Measurements from ENCODE around the gene UGT1A10.
"Not testable (repeated sequence)": the region's sequence is repeated elsewhere in the genome, so short reads cannot be mapped to it uniquely, and the experiment has no call there.

The UGT1A10 gene

GRCh38 chr2:233620204-233620603 is 16.0 kb upstream of the UGT1A10 start:
- no peaks in the 10 kb centered on the region for H3K36me3 ChIP-seq
- TF ChIP-seq CTCF (IDR thresholded peaks at IDR 0.05): no peak
- H3K4me3 ChIP-seq (ENCODE audit: low read depth in 1 of 2, low read length in 1 of 2): no peak overlapping the region
- peaks cover 9% of the 10 kb centered on the region for H3K27me3 ChIP-seq
- H3K9me3 ChIP-seq: no peaks in the 10 kb centered on the region
- no peak overlapping the region for H3K27ac ChIP-seq
- no peaks in the 10 kb centered on the region for H3K4me1 ChIP-seq (ENCODE audit: control insufficient read depth in 1 of 2, insufficient read depth in 1 of 2, low read depth in 1 of 2, low read length in 1 of 2)

- H3K4me1 ChIP-seq (ENCODE audit: control insufficient read depth in 1 of 2, insufficient read depth in 1 of 2, low read depth in 1 of 2, low read length in 1 of 2); H3K27me3 ChIP-seq; H3K27ac ChIP-seq; H3K36me3 ChIP-seq; H3K4me3 ChIP-seq (ENCODE audit: low read depth in 1 of 2, low read length in 1 of 2); H3K9me3 ChIP-seq: not testable (repeated sequence)
Measured at GRCh38 chr2:233621863-233622262, 14.4 kb upstream of the UGT1A10 start.

DNA sequence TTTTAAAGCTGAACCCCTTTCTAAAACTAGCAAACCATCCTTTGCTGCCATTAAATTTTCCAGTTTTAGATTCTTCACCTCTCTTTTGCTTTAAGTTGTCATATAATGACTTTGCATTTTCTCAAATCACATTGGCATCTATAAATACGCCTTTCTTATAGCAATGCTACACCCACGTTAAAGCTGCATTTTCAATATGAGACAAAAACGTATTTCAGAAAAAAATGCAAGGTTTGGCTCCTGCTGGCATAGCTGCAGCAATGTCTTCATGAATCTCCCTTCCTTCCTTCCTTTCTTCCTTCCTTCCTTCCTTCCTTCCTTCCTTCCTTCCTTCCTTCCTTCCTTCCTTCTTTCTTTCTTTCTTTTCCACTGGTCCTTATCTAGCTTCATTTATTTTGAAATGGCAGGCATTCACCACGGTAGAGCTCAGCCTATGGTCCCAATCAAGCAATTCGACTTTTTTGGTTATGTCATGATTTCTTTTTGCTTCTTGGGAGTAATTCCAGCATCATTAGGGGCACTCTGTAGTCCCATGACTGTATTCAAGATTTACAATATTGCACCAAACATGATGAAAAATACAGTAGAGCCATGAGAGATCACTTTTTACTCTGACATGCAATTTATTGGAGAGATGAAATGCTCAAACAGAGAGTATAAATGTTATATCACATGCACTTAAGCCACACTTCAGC is 8.8 kb upstream of the UGT1A10 start:
- no peaks in the 10 kb centered on the region for H3K9me3 ChIP-seq
- no peak overlapping the region for H3K27ac ChIP-seq
- no peaks in the 10 kb centered on the region for H3K36me3 ChIP-seq
- H3K27me3 ChIP-seq: peaks cover 9% of the 10 kb centered on the region
- H3K4me3 ChIP-seq (ENCODE audit: low read depth in 1 of 2, low read length in 1 of 2): no peak overlapping the region
- H3K4me1 ChIP-seq (ENCODE audit: control insufficient read depth in 1 of 2, insufficient read depth in 1 of 2, low read depth in 1 of 2, low read length in 1 of 2): no peaks in the 10 kb centered on the region
- no peak for TF ChIP-seq CTCF (IDR thresholded peaks at IDR 0.05)

- Histone ChIP-seq H3K4me1 (ENCODE audit: control insufficient read depth in 1 of 2, insufficient read depth in 1 of 2, low read depth in 1 of 2, low read length in 1 of 2) (no peaks in the 10 kb centered on the region), H3K9me3 (no peaks in the 10 kb centered on the region), H3K36me3 (no peaks in the 10 kb centered on the region), H3K27me3 (no peaks in the 10 kb centered on the region), H3K27ac (no peak overlapping the region), H3K4me3 (ENCODE audit: low read depth in 1 of 2, low read length in 1 of 2) (no peak overlapping the region)
- TF ChIP-seq CTCF (IDR thresholded peaks at IDR 0.05): no peak
Measured at GRCh38 chr2:233638836-233639235, 2.6 kb downstream of the UGT1A10 start.

GRCh38 chr2:233639860-233640259 is 3.6 kb downstream of the UGT1A10 start:
- no peak for TF ChIP-seq CTCF (IDR thresholded peaks at IDR 0.05)
- no peaks in the 10 kb centered on the region for H3K9me3 ChIP-seq
- H3K4me3 ChIP-seq (ENCODE audit: low read depth in 1 of 2, low read length in 1 of 2): no peak overlapping the region
- no peaks in the 10 kb centered on the region for H3K36me3 ChIP-seq
- no peaks in the 10 kb centered on the region for H3K27me3 ChIP-seq
- H3K27ac ChIP-seq: no peak overlapping the region
- H3K4me1 ChIP-seq (ENCODE audit: control insufficient read depth in 1 of 2, insufficient read depth in 1 of 2, low read depth in 1 of 2, low read length in 1 of 2): no peaks in the 10 kb centered on the region

- no peak for TF ChIP-seq CTCF (IDR thresholded peaks at IDR 0.05)
- no peaks in the 10 kb centered on the region for H3K4me1 ChIP-seq (ENCODE audit: control insufficient read depth in 1 of 2, insufficient read depth in 1 of 2, low read depth in 1 of 2, low read length in 1 of 2)
- no peaks in the 10 kb centered on the region for H3K36me3 ChIP-seq
- no peak overlapping the region for H3K4me3 ChIP-seq (ENCODE audit: low read depth in 1 of 2, low read length in 1 of 2)
- H3K9me3 ChIP-seq: no peaks in the 10 kb centered on the region
- no peak overlapping the region for H3K27ac ChIP-seq
- H3K27me3 ChIP-seq: no peaks in the 10 kb centered on the region
Measured at GRCh38 chr2:233643128-233643527, 6.9 kb downstream of the UGT1A10 start.

- H3K27ac ChIP-seq, H3K36me3 ChIP-seq: not testable (repeated sequence)
Measured at GRCh38 chr2:233646033-233646432, 9.8 kb downstream of the UGT1A10 start.

More at GRCh38 chr2:233646033-233646432, 9.8 kb downstream of the UGT1A10 start:
- not testable (repeated sequence) for H3K9me3 ChIP-seq; H3K4me3 ChIP-seq (ENCODE audit: low read depth in 1 of 2, low read length in 1 of 2); H3K27me3 ChIP-seq; H3K4me1 ChIP-seq (ENCODE audit: control insufficient read depth in 1 of 2, insufficient read depth in 1 of 2, low read depth in 1 of 2, low read length in 1 of 2)
